Measurements from ENCODE around the gene ZNF740. TPM values are rescaled to one million over a fixed set of nuclear protein-coding genes. Genes with fewer than 3 reads are reported as not detected.
"Not testable (repeated sequence)": the region's sequence is repeated elsewhere in the genome, so short reads cannot be mapped to it uniquely, and the experiment has no call there.

Gene ZNF740
- total RNA-seq, 1 experiment from 2014 or later: 41.2 TPM

DNA sequence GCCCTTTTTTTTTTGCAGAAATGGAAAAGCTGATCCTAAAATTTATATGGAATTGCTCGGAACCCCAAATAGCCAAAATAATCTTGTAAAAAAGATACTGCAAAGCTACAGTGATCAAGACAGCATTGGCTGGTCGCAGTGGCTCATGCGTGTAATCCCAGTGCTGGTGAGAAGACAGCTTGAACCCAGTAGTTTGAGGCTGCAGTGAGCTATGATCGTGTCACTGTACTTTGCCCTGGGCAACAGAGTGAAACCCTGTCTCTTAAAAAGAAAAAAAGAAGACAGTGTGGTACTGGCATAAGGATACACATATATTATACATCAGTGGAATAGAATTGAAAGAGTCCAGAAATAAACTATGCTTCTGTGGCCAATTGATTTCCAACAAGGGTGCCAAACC, 21.1 kb downstream of the ZNF740 start:
- H3K23me2 ChIP-seq (ENCODE audit: insufficient read length, low read depth, low read length, poor library complexity, severe bottlenecking): no peaks in the 10 kb centered on the region
- no peak overlapping the region for H3K9ac ChIP-seq (ENCODE audit: extremely low read depth, insufficient read length, low read length)
- no peak overlapping the region for H4K8ac ChIP-seq (replicated peaks; ENCODE audit: insufficient read length, low read depth, low read length)
- H3K79me1 ChIP-seq (ENCODE audit: insufficient read depth, low read depth, low read length, poor library complexity, severe bottlenecking): no peaks in the 10 kb centered on the region
- no peak overlapping the region for H3K4me2 ChIP-seq (ENCODE audit: insufficient read depth, insufficient read length, low read length)
- H2BK12ac ChIP-seq (ENCODE audit: insufficient read length, low read depth, low read length): no peak overlapping the region
- no peak overlapping the region for H2AK5ac ChIP-seq (ENCODE audit: insufficient read length, low read length)
- H3K4me1 Mint-ChIP-seq: peaks cover 0 to 3% of the 10 kb centered on the region in 2 experiments; a peak in 1 of 4 replicates
- H2BK15ac ChIP-seq (ENCODE audit: low read depth, low read length): no peak overlapping the region
- H2AFZ ChIP-seq (ENCODE audit: low read length): no peak overlapping the region
- H4K20me1 ChIP-seq (ENCODE audit: control insufficient read depth, insufficient read depth, insufficient read length): no peaks in the 10 kb centered on the region
- no peak overlapping the region for H3T11ph ChIP-seq (ENCODE audit: low read length)
- no peak overlapping the region for H3K23ac ChIP-seq (ENCODE audit: insufficient read length, low read depth, low read length)
- no peak overlapping the region for H4K5ac ChIP-seq (ENCODE audit: insufficient read length, low read depth, low read length)
- H2BK5ac ChIP-seq (ENCODE audit: insufficient read length, low read length): no peak overlapping the region
- no peak overlapping the region for H2BK20ac ChIP-seq (ENCODE audit: low read depth, low read length, poor library complexity, severe bottlenecking)
- peaks cover 68% of the 10 kb centered on the region for H3K27me3 Mint-ChIP-seq (ENCODE audit: low read depth)
- no peak overlapping the region for H3K56ac ChIP-seq (ENCODE audit: insufficient read length, low read depth, low read length)
- no peak overlapping the region for H3K4ac ChIP-seq (ENCODE audit: low read depth, low read length)
- no peak for DNase-seq
- no peak overlapping the region for H3K27ac Mint-ChIP-seq
- H3K9me3 Mint-ChIP-seq: 0 out of 5 replicates have a peak, but pooled peaks cover 0 to 2% of the 10 kb centered on the region in 2 experiments
- H2BK120ac ChIP-seq (ENCODE audit: low read depth, low read length, poor library complexity, severe bottlenecking): no peak overlapping the region
- no peak overlapping the region for H4K91ac ChIP-seq (ENCODE audit: insufficient read length, low read depth, low read length)
- no peak overlapping the region for H3K27ac ChIP-seq (ENCODE audit: insufficient read length, low read depth, low read length)
- no peak overlapping the region for H3K14ac ChIP-seq (ENCODE audit: insufficient read depth, low read length)
- TF ChIP-seq CTCF (conservative IDR thresholded peaks at IDR 0.05): no peak
- H3K18ac ChIP-seq (ENCODE audit: insufficient read length, low read depth, low read length): no peak overlapping the region
- no CpG with 5 or more reads among the region's 4 CpGs for WGBS (ENCODE audit: extremely low coverage, insufficient read length, low lambda C conversion rate)
- no peaks in the 10 kb centered on the region for H3K79me2 ChIP-seq (ENCODE audit: insufficient read depth, low read length)
- no peak overlapping the region for H3K4me3 Mint-ChIP-seq
- no peaks in the 10 kb centered on the region for H3K4me1 ChIP-seq (ENCODE audit: insufficient read depth, low read length)
- no peaks in the 10 kb centered on the region for H3K9me3 ChIP-seq (ENCODE audit: control insufficient read depth, low read depth, low read length)
- peaks cover 6% of the 10 kb centered on the region; the same call in 1 of the 2 replicates for H3K27me3 ChIP-seq (ENCODE audit: insufficient read depth, low read length)
- no peaks in the 10 kb centered on the region for H3K36me3 Mint-ChIP-seq (ENCODE audit: insufficient read depth in 1 of 3, low read depth in 3 of 3)

GRCh38 chr12:53202316-53202715, 21.8 kb downstream of the ZNF740 start:
- H3K27me3 Mint-ChIP-seq (ENCODE audit: low read depth): peaks cover 65% of the 10 kb centered on the region
- H4K91ac ChIP-seq (ENCODE audit: insufficient read length, low read depth, low read length); H3K4me1 ChIP-seq (ENCODE audit: insufficient read depth, low read length); H2BK5ac ChIP-seq (ENCODE audit: insufficient read length, low read length); H2BK120ac ChIP-seq (ENCODE audit: low read depth, low read length, poor library complexity, severe bottlenecking); H2BK12ac ChIP-seq (ENCODE audit: insufficient read length, low read depth, low read length); H3K27ac ChIP-seq (ENCODE audit: insufficient read length, low read depth, low read length); H3K4me2 ChIP-seq (ENCODE audit: insufficient read depth, insufficient read length, low read length); H3K4me1 Mint-ChIP-seq; H3T11ph ChIP-seq (ENCODE audit: low read length); H3K9me3 Mint-ChIP-seq; H3K9me3 ChIP-seq (ENCODE audit: control insufficient read depth, low read depth, low read length); H3K4me3 Mint-ChIP-seq; H2AFZ ChIP-seq (ENCODE audit: low read length); H3K36me3 Mint-ChIP-seq (ENCODE audit: insufficient read depth in 1 of 3, low read depth in 3 of 3); H3K27ac Mint-ChIP-seq; H3K23me2 ChIP-seq (ENCODE audit: insufficient read length, low read depth, low read length, poor library complexity, severe bottlenecking); H3K4ac ChIP-seq (ENCODE audit: low read depth, low read length); H3K23ac ChIP-seq (ENCODE audit: insufficient read length, low read depth, low read length); H3K79me1 ChIP-seq (ENCODE audit: insufficient read depth, low read depth, low read length, poor library complexity, severe bottlenecking); H2AK5ac ChIP-seq (ENCODE audit: insufficient read length, low read length); H4K5ac ChIP-seq (ENCODE audit: insufficient read length, low read depth, low read length); DNase-seq; H3K27me3 ChIP-seq (ENCODE audit: insufficient read depth, low read length); H2BK15ac ChIP-seq (ENCODE audit: low read depth, low read length); H4K20me1 ChIP-seq (ENCODE audit: control insufficient read depth, insufficient read depth, insufficient read length); H3K18ac ChIP-seq (ENCODE audit: insufficient read length, low read depth, low read length); H2BK20ac ChIP-seq (ENCODE audit: low read depth, low read length, poor library complexity, severe bottlenecking); H3K9ac ChIP-seq (ENCODE audit: extremely low read depth, insufficient read length, low read length); H3K79me2 ChIP-seq (ENCODE audit: insufficient read depth, low read length); H4K8ac ChIP-seq (replicated peaks; ENCODE audit: insufficient read length, low read depth, low read length); H3K56ac ChIP-seq (ENCODE audit: insufficient read length, low read depth, low read length); H3K14ac ChIP-seq (ENCODE audit: insufficient read depth, low read length): not testable (repeated sequence)
- WGBS (ENCODE audit: extremely low coverage, insufficient read length, low lambda C conversion rate): no CpG with 5 or more reads among the region's 7 CpGs
